NCI-H2196 treated with DMSO at 0.1 percent for 48 hours (cell line): Measurements from ENCODE around the gene ISG20L2.

Source experiments
- DNase-seq: peaks from one replicate; lab custom pipeline; 2025; ENCODE audit not compliant: unreplicated experiment; lab: John Stamatoyannopoulos, UW

ISG20L2 gene

GRCh38 chr1:156691665-156692440 is 36.7 kb downstream of the ISG20L2 start:
- DNase-seq = no peak

GRCh38 chr1:156691191-156691590 is 37.4 kb downstream of the ISG20L2 start:
- DNase-seq = no peak

- DNase-seq = no peak
Measured at GRCh38 chr1:156690675-156691036, 37.9 kb downstream of the ISG20L2 start.

GRCh38 chr1:156689953-156690674 is 38.5 kb downstream of the ISG20L2 start:
- no peak for DNase-seq

- DNase-seq = peak; percentile 64
Measured at GRCh38 chr1:156689035-156689952, 39.3 kb downstream of the ISG20L2 start.

- no peak for DNase-seq
Measured at GRCh38 chr1:156684227-156684782, 44.3 kb downstream of the ISG20L2 start.

- no peak for DNase-seq
Measured at GRCh38 chr1:156682166-156682890, 46.2 kb downstream of the ISG20L2 start.

GRCh38 chr1:156681196-156681960 is 47.2 kb downstream of the ISG20L2 start:
- no peak for DNase-seq

GRCh38 chr1:156680056-156680455 is 48.5 kb downstream of the ISG20L2 start:
- DNase-seq = no peak

GRCh38 chr1:156677616-156678596 is 50.7 kb downstream of the ISG20L2 start:
- peak; percentile 50 for DNase-seq

GRCh38 chr1:156676820-156677615 is 51.5 kb downstream of the ISG20L2 start, which contains the start of gene NES:
TSS of gene NES (minus strand) at chr1:156677407. CDS start at chr1:156677264, 143 bp downstream.
- DNase-seq = no peak

- no peak for DNase-seq
Measured at GRCh38 chr1:156676114-156676819, 52.3 kb downstream of the ISG20L2 start.

GRCh38 chr1:156675210-156676113 is 53.1 kb downstream of the ISG20L2 start:
- no peak for DNase-seq

GRCh38 chr1:156673387-156674121 is 55.0 kb downstream of the ISG20L2 start:
- no peak for DNase-seq
